Stimulated activated CD4-positive, alpha-beta T cell treated with anti-CD3 and anti-CD28 coated beads, Interleukin-12 subunit alpha, Interleukin-12 subunit beta, amount 100 ng/mL, for 48 hours (primary cell): ENCODE measurements around the gene FREM1.

Source experiments
- DNase-seq, 3 donors: peaks; one replicate each; pipeline ENCODE4 v3.0.0-alpha.2; 2020; ENCODE audit warnings: low read depth in 2 of 3, low spot score in 1 of 3

FREM1 gene

GRCh38 chr9:14719231-14719923, 190.9 kb downstream of the FREM1 start:
- DNase-seq: no peak

- no peak for DNase-seq
These were observed 195.1 kb downstream of the FREM1 start for GRCh38 chr9:14715102-14715501.

GRCh38 chr9:14713187-14713767, 197.0 kb downstream of the FREM1 start:
- DNase-seq: no peak

- no peak for DNase-seq
These were observed 199.4 kb downstream of the FREM1 start for GRCh38 chr9:14710804-14711203.

- no peak for DNase-seq
These were observed 203.6 kb downstream of the FREM1 start for GRCh38 chr9:14706530-14707140.

GRCh38 chr9:14705079-14705478, 205.1 kb downstream of the FREM1 start:
- DNase-seq: no peak

GRCh38 chr9:14704281-14704680, 205.9 kb downstream of the FREM1 start:
- DNase-seq: no peak

GRCh38 chr9:14702200-14702720, 208.0 kb downstream of the FREM1 start:
- no peak for DNase-seq

- DNase-seq: peak; percentile 34 to 57 (median 42)
These were observed 216.9 kb downstream of the FREM1 start, which contains the start of gene ZDHHC21 for GRCh38 chr9:14693251-14693861. ZDHHC21 (minus strand) TSS chr9:14693432; CDS start chr9:14674340, 19,092 bp downstream.

GRCh38 chr9:14692470-14693250, 217.6 kb downstream of the FREM1 start:
- peak in 2 of 3 donors; percentile 4 to 14 for DNase-seq

GRCh38 chr9:14690948-14691730, 219.1 kb downstream of the FREM1 start:
- DNase-seq: no peak

- DNase-seq: no peak
These were observed 223.0 kb downstream of the FREM1 start for GRCh38 chr9:14687042-14687719.

- no peak for DNase-seq
These were observed 224.1 kb downstream of the FREM1 start for GRCh38 chr9:14686168-14686567.
